Ovary (tissue), 9 donors: ENCODE measurements around the gene DGKQ. TPM values are rescaled to one million over a fixed set of nuclear protein-coding genes. Genes with fewer than 3 reads are reported as not detected.
"Not testable (repeated sequence)": the region's sequence is repeated elsewhere in the genome, so short reads cannot be mapped to it uniquely, and the experiment has no call there.

Experiments
- DNase-seq, 5 donors: peaks; one replicate each; pipeline ENCODE4 v3.0.0-alpha.2; 2019 to 2020
- H3K27ac ChIP-seq, 2 donors: fragments of 200-600 bp; one replicate each; pipeline versions ENCODE4 v1.5.1 to v1.8.0; 2019 to 2022
- H3K27me3 ChIP-seq: fragments of 200-600 bp; one replicate; pipeline ENCODE4 v1.8.0; 2022
- H3K36me3 ChIP-seq: fragments of 200-600 bp; sonication (generic); one replicate; pipeline ENCODE4 v1.5.1; 2019
- H3K4me1 ChIP-seq: one replicate; pipeline ENCODE4 v1.8.1; 2013; ENCODE audit warnings: mild to moderate bottlenecking, moderate library complexity; ENCODE audit not compliant: insufficient read depth
- H3K4me3 ChIP-seq: fragments of 200-600 bp; sonication (generic); one replicate; pipeline ENCODE4 v1.5.1; 2017
- H3K9me3 ChIP-seq, 2 donors: fragments of 200-600 bp in 1 of 2; sonication (generic) in 1 of 2; one replicate each; pipeline versions ENCODE4 v1.5.1 to v1.8.1; 2013 to 2019; ENCODE audit warnings: mild to moderate bottlenecking in 1 of 2, moderate library complexity in 1 of 2
- EP300 ChIP-seq: sonication (generic); formaldehyde crosslinking; IDR thresholded peaks from one replicate; pipeline ENCODE4 v1.6.1; 2017; ENCODE audit warnings: antibody characterized with exemption
- POLR2A ChIP-seq: fragments of 450-650 bp; IDR thresholded peaks from one replicate; pipeline ENCODE4 v1.6.1; 2017; ENCODE audit warnings: antibody characterized with exemption, mild to moderate bottlenecking, moderate library complexity
- WGBS, 3 donors: extraction: QIAGEN DNeasy Blood & Tissue Kit in 1 of 3; methylation state at CpG; one replicate each; pipeline versions ENCODE4 v1.1.5 to v1.1.7; 2013 to 2017; 5-methylcytosine and 5-hydroxymethylcytosine counted together
- intact Hi-C, 4 donors: fragments of 100-400 bp; cut with DNase I; formaldehyde crosslinking; loops; one replicate each; pipeline versions ENCODE4 v1.11.0 to v1.15.1; 2022 to 2023
- polyA plus RNA-seq, 2 donors: library from polyadenylated mRNA; stranded (reverse); fragments of 200-250 nt in 1 of 2; fragments of 350-450 nt in 1 of 2; fragmentation: Illumina TruSeq in 1 of 2; extraction: RNeasy Lipid Tissue Mini Kit (QIAGEN cat#74804) in 1 of 2; gene quantifications; one replicate each; pipeline ENCODE4 v1.2.3, GENCODE V29; 2013 to 2014
- total RNA-seq, 7 donors: library from RNA; depleted of rRNA in 2 of 7; stranded (reverse); fragments of >200 nt in 2 of 7; fragmentation: NEBNext Ultra II Directional in 3 of 7; extraction: Animal tissue kit (Norgen Biotek cat#: 25700) in 3 of 7; gene quantifications; one replicate each; pipeline versions ENCODE4 v1.1.0 to v1.2.4, GENCODE V29; 2016 to 2023
- TF ChIP-seq, protein P1 (sequence below), 3 donors: fragments of 450-650 bp in 2 of 3; fragments of 200-600 bp in 1 of 3; IDR thresholded peaks; one replicate each; pipeline versions ENCODE4 v1.5.1 to v1.8.0; 2016 to 2022; ENCODE audit warnings: antibody characterized with exemption in 3 of 3, mild to moderate bottlenecking in 1 of 3
- donor health status: DM: no; HTN: no; CAD: no; lungs with moderate emphysema.
- donor health status: DM: no; HTN: no; CAD: no.
- donor health status: Bipolar disorder and iron deficiency.
- donor health status: DM: yes; HTN: yes; CAD: no.
- donor health status: DM: no; HTN: no; CAD: no.
- donor health status: DM: yes; HTN: yes; CAD: no.

Gene DGKQ
- total and polyA plus RNA-seq, 9 donors, result 0.53 to 12.9 (median 6.9) TPM

DNA sequence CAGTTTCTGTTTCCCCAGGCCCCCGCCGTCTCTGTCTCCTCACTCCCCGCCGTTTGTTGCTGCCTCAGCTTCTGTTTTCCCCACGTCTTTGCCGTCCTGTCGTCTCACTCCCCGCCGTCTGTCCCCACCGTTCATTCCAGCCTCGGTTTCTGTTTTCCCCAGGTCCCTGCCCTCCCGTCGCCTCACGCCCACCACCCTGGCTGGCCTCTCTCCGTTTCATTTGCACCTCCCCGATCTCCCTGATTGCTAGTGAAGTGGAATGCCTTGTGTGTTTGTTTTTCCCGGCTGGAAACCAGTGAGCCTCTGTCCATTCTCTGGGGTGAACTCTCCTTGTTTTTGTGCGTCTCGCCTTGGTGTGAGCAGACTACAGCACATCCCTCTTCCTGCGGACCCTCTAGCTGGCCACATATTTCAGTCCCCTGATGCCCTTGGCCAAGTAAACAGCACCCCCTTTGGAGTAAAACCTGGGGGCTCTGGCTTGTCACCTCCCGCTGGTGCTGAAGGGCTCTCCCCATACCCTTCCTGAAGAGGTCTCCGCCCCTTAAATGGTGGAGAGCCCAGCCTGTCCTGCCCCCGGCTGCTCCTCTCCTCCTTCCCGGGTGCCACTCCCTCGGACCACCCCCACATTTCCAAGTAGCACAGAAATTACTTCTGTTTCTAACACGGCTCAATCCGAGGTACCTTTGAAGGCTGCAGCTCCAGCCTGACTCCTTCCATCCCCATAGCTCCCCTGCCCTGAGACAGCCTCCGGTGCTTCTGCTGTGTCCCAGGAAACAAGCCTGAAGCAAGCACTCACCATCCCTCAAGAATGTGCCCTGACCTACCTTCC, 27.9 kb downstream of the DGKQ start:
- TF ChIP-seq POLR2A (no peak), EP300 (no peak)
- TF ChIP-seq, protein P1, sequence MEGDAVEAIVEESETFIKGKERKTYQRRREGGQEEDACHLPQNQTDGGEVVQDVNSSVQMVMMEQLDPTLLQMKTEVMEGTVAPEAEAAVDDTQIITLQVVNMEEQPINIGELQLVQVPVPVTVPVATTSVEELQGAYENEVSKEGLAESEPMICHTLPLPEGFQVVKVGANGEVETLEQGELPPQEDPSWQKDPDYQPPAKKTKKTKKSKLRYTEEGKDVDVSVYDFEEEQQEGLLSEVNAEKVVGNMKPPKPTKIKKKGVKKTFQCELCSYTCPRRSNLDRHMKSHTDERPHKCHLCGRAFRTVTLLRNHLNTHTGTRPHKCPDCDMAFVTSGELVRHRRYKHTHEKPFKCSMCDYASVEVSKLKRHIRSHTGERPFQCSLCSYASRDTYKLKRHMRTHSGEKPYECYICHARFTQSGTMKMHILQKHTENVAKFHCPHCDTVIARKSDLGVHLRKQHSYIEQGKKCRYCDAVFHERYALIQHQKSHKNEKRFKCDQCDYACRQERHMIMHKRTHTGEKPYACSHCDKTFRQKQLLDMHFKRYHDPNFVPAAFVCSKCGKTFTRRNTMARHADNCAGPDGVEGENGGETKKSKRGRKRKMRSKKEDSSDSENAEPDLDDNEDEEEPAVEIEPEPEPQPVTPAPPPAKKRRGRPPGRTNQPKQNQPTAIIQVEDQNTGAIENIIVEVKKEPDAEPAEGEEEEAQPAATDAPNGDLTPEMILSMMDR (IDR thresholded peaks at IDR 0.05), result no peak
- no peak overlapping the region for H3K4me3 ChIP-seq
- H3K36me3 ChIP-seq, result no peaks in the 10 kb centered on the region
- no peaks in the 10 kb centered on the region for H3K9me3 ChIP-seq
- H3K27me3 ChIP-seq, result no peaks in the 10 kb centered on the region
- H3K27ac ChIP-seq, result no peak overlapping the region
- no peaks in the 10 kb centered on the region for H3K4me1 ChIP-seq
- intact Hi-C loops, result no loop called here
- 45 to 59% (median 56%) methylated on average over 28 of the region's 28 CpGs for WGBS, 3 donors
- peak in 3 of 5 donors; percentile 6 to 20 (median 10) for DNase-seq

DNA sequence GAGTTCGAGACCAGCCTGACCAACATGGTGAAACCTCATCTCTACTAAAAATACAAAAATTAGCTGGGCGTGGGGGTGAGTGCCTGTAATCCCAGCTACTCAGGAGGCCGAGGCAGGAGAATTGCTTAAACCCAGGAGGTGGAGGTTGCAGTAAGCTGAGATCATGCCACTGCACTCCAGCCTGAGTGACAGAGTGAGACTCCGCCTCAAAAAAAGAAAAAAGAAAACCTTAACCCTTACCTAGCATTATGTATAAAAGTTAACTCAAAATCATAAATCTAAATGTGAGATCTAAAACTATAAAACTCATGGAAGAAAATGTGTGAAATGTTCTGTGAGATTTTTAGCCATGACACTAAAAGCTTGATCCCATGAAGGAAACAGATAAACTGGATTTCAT, 33.9 kb downstream of the DGKQ start:
- intact Hi-C loops, H3K36me3 ChIP-seq, H3K4me3 ChIP-seq, DNase-seq, H3K27ac ChIP-seq, H3K27me3 ChIP-seq, H3K4me1 ChIP-seq, H3K9me3 ChIP-seq: not testable (repeated sequence)
- WGBS, 3 donors, result 83 to 85% (median 84%) methylated on average over 4 of the region's 4 CpGs

DNA sequence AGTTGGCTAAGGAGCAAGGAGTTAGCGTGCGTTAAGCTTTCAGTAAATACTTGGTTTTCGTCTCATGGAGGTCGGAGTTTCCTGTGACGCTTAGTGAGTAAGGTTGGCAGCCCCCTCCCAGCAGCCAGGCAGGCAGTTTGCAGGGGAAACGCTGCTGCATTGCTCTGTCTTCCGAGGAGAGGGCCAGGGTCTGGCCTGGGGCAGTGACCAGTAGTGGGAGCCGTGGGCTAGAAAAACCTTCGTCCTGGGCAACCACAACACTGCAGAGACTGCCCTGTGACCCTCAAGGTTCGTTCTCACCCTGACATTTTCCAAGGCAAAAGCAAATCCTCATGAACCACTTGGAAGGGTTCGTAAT, 40.7 kb downstream of the DGKQ start:
- DNase-seq, result peak in 1 of 5 donors; percentile 20
- Histone ChIP-seq H3K9me3 (no peaks in the 10 kb centered on the region), H3K4me3 (peak overlapping the region; percentile 79), H3K27ac (peak overlapping the region in 1 of 2 donors; percentile 50), H3K4me1 (peaks cover 10% of the 10 kb centered on the region), H3K36me3 (no peaks in the 10 kb centered on the region), H3K27me3 (no peaks in the 10 kb centered on the region)
- TF ChIP-seq, protein P1 (IDR thresholded peaks at IDR 0.05), result no peak
- TF ChIP-seq EP300 (no peak), POLR2A (no peak)
- 2% methylated on average over 11 of the region's 11 CpGs for WGBS, 3 donors
- intact Hi-C loops, result no loop called here

DNA sequence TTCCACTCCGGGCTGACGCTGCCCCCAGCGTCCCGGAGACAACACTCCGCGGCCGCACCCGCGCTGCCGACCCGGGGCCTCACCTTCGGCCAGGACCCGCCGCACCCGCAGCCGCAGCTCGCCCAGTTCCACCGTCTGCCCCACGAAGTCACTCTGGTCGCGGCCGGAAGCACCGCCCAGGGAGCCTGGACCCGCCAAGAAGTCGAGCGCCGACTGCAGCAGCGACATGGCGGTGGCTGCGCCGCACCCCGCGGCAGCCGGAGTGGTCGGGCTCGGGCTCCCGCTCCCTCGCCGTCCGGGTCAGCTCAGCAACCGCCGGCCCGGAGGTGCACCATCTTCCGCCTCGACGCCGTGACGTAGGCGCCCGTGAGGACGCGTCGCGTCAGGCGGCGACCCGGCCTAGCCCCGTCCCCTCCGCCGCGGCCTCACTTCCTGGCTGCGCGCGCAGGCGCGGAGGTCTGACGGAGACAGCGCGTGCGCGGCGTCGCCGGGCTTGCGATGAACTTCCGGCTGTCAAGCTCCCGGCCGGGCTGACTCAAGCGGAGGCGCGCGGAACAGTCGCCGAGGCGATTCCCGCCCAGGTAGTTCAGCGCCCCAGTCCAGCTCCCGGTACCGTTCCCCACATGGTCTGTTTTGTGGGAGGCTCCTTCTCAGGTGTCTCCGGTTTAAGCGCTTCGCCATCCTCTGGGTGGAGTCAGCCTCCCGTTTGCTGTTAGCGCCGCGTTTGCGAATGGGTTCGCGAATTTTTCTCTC, 41.2 kb downstream of the DGKQ start, which contains the start of the genes GAK and TMEM175:
GAK (minus strand) TSS at position 357 of the 753 bp plus-strand sequence; CDS start at position 228, 129 bp downstream.
TMEM175 (plus strand) TSS at position 501 of the 753 bp plus-strand sequence. CDS start 15,280 bp downstream, outside the sequence.
- Histone ChIP-seq H3K9me3 (no peaks in the 10 kb centered on the region), H3K27me3 (no peaks in the 10 kb centered on the region), H3K36me3 (no peaks in the 10 kb centered on the region), H3K27ac (peak within 1 kb of the TSS; percentile 13 to 50), H3K4me3 (peak within 1 kb of the TSS; percentile 79), H3K4me1 (peaks cover 10% of the 10 kb centered on the region)
- DNase-seq, result peak; percentile 93 to 97 (median 95)
- 0 to 1% (median 0%) methylated on average over 46 to 99 of the region's 99 CpGs for WGBS, 3 donors
- peak; percentile 63 for TF ChIP-seq POLR2A
- TF ChIP-seq, protein P1 (IDR thresholded peaks at IDR 0.05), result no peak
- intact Hi-C loops, result no loop called here
